LNCAP (cell line): ENCODE data around the gene PLA2G4B.

ENCODE experiments used
- CTCF ChIP-seq: fragments of 450-650 bp; IDR thresholded peaks from 2 replicates; pipeline ENCODE4 v1.5.1; 2017; ENCODE audit warnings: mild to moderate bottlenecking

The PLA2G4B gene

GRCh38 chr15:41810651-41811431 is 27.8 kb upstream of the PLA2G4B start:
- TF ChIP-seq CTCF: no peak

GRCh38 chr15:41811432-41812195 is 27.0 kb upstream of the PLA2G4B start:
- TF ChIP-seq CTCF: peak; percentile 79

GRCh38 chr15:41812820-41813375 is 25.7 kb upstream of the PLA2G4B start:
- TF ChIP-seq CTCF: no peak

- no peak for TF ChIP-seq CTCF
Observed at GRCh38 chr15:41813426-41813825, 25.2 kb upstream of the PLA2G4B start.

GRCh38 chr15:41814534-41814933 is 24.1 kb upstream of the PLA2G4B start:
- no peak for TF ChIP-seq CTCF

GRCh38 chr15:41816788-41817187 is 21.9 kb upstream of the PLA2G4B start:
- TF ChIP-seq CTCF: no peak

- TF ChIP-seq CTCF: no peak
Observed at GRCh38 chr15:41817327-41817726, 21.3 kb upstream of the PLA2G4B start.
